Skeletal muscle satellite cell (primary cell): Measurements from ENCODE around the gene MT1F.
A peak's percentile ranks its signal among the peaks of the same experiment; 100 is the strongest.

Experiments
- H3K27me3 ChIP-seq: 2 replicates; pipeline ENCODE4 v1.7.0; 2013; ENCODE audit warnings: low read length; ENCODE audit not compliant: control insufficient read depth, insufficient read depth
- H3K36me3 ChIP-seq: 2 replicates; pipeline ENCODE4 v1.7.0; 2013; ENCODE audit warnings: mild to moderate bottlenecking, control low read depth, low read length; ENCODE audit not compliant: insufficient read depth
- H3K4me1 ChIP-seq: 2 replicates; pipeline ENCODE4 v1.7.0; 2013; ENCODE audit warnings: low read length; ENCODE audit not compliant: control insufficient read depth, insufficient read depth
- H3K4me2 ChIP-seq: 2 replicates; pipeline ENCODE4 v1.7.0; 2013; ENCODE audit warnings: mild to moderate bottlenecking, low read length
- H3K4me3 ChIP-seq: 2 replicates; pipeline ENCODE4 v1.7.0; 2013; ENCODE audit warnings: low read length
- H3K9ac ChIP-seq: 2 replicates; pipeline ENCODE4 v1.7.0; 2013; ENCODE audit warnings: mild to moderate bottlenecking, low read depth, low read length, moderate library complexity
- H3K9me3 ChIP-seq: replicated peaks from 2 replicates; pipeline ENCODE4 v1.7.0; 2013; ENCODE audit warnings: mild to moderate bottlenecking, control low read depth, low read length

MT1F gene

GRCh38 chr16:56636616-56637413 is 20.9 kb upstream of the MT1F start:
- Histone ChIP-seq H3K36me3 (no peaks in the 10 kb centered on the region), H3K4me1 (peaks cover 21% of the 10 kb centered on the region), H3K4me3 (no peak overlapping the region), H3K4me2 (no peak overlapping the region), H3K9me3 (no peaks in the 10 kb centered on the region), H3K9ac (no peak overlapping the region), H3K27me3 (peaks cover 10% of the 10 kb centered on the region)

GRCh38 chr16:56637814-56638750 is 19.7 kb upstream of the MT1F start, which contains the start of gene MT1A:
MT1A (plus strand) TSS chr16:56638666; CDS start chr16:56638739, 73 bp downstream.
- H3K9ac ChIP-seq, result peak within 1 kb of the TSS; percentile 61
- H3K4me2 ChIP-seq, result peak within 1 kb of the TSS; percentile 96
- no peaks in the 10 kb centered on the region for H3K9me3 ChIP-seq
- H3K36me3 ChIP-seq, result no peaks in the 10 kb centered on the region
- H3K4me3 ChIP-seq, result peak within 1 kb of the TSS; percentile 74
- peaks cover 17% of the 10 kb centered on the region for H3K4me1 ChIP-seq
- H3K27me3 ChIP-seq, result peaks cover 10% of the 10 kb centered on the region

GRCh38 chr16:56639045-56639444 is 18.7 kb upstream of the MT1F start:
- Histone ChIP-seq H3K36me3 (no peaks in the 10 kb centered on the region), H3K4me3 (no peak overlapping the region), H3K4me2 (peak overlapping the region; percentile 96), H3K27me3 (peaks cover 14% of the 10 kb centered on the region), H3K4me1 (peaks cover 20% of the 10 kb centered on the region), H3K9me3 (no peaks in the 10 kb centered on the region), H3K9ac (no peak overlapping the region)

- Histone ChIP-seq H3K36me3 (no peaks in the 10 kb centered on the region), H3K9ac (no peak overlapping the region), H3K9me3 (no peaks in the 10 kb centered on the region), H3K27me3 (peaks cover 21% of the 10 kb centered on the region), H3K4me1 (peaks cover 20% of the 10 kb centered on the region), H3K4me2 (no peak overlapping the region), H3K4me3 (no peak overlapping the region)
Observed at GRCh38 chr16:56640076-56640475, 17.7 kb upstream of the MT1F start.

GRCh38 chr16:56641166-56641565 is 16.6 kb upstream of the MT1F start:
- Histone ChIP-seq H3K27me3 (peaks cover 29% of the 10 kb centered on the region), H3K9ac (no peak overlapping the region), H3K9me3 (no peaks in the 10 kb centered on the region), H3K4me2 (no peak overlapping the region), H3K4me3 (no peak overlapping the region), H3K36me3 (no peaks in the 10 kb centered on the region), H3K4me1 (peaks cover 20% of the 10 kb centered on the region)

GRCh38 chr16:56643080-56643778 is 14.5 kb upstream of the MT1F start:
- peak overlapping the region; percentile 12 for H3K9ac ChIP-seq
- H3K9me3 ChIP-seq, result no peaks in the 10 kb centered on the region
- H3K4me1 ChIP-seq, result peaks cover 15% of the 10 kb centered on the region
- H3K4me2 ChIP-seq, result peak overlapping the region; percentile 78
- peaks cover 40% of the 10 kb centered on the region for H3K27me3 ChIP-seq
- H3K36me3 ChIP-seq, result no peaks in the 10 kb centered on the region
- H3K4me3 ChIP-seq, result peak overlapping the region; percentile 63

GRCh38 chr16:56643833-56644232 is 13.9 kb upstream of the MT1F start:
- H3K4me3 ChIP-seq, result peak overlapping the region; percentile 63
- H3K4me1 ChIP-seq, result peaks cover 11% of the 10 kb centered on the region
- no peak overlapping the region for H3K9ac ChIP-seq
- H3K36me3 ChIP-seq, result no peaks in the 10 kb centered on the region
- peak overlapping the region; percentile 78 for H3K4me2 ChIP-seq
- no peaks in the 10 kb centered on the region for H3K9me3 ChIP-seq
- peaks cover 46% of the 10 kb centered on the region for H3K27me3 ChIP-seq

GRCh38 chr16:56645311-56645710 is 12.4 kb upstream of the MT1F start:
- Histone ChIP-seq H3K27me3 (peaks cover 59% of the 10 kb centered on the region), H3K9me3 (no peaks in the 10 kb centered on the region), H3K9ac (no peak overlapping the region), H3K36me3 (no peaks in the 10 kb centered on the region), H3K4me1 (peaks cover 11% of the 10 kb centered on the region), H3K4me3 (no peak overlapping the region), H3K4me2 (no peak overlapping the region)

- Histone ChIP-seq H3K9ac (no peak overlapping the region), H3K4me2 (no peak overlapping the region), H3K36me3 (no peaks in the 10 kb centered on the region), H3K4me3 (no peak overlapping the region), H3K27me3 (peaks cover 62% of the 10 kb centered on the region), H3K9me3 (no peaks in the 10 kb centered on the region), H3K4me1 (peaks cover 11% of the 10 kb centered on the region)
Observed at GRCh38 chr16:56645838-56646237, 11.9 kb upstream of the MT1F start.

- Histone ChIP-seq H3K9me3 (no peaks in the 10 kb centered on the region), H3K4me1 (peaks cover 10% of the 10 kb centered on the region), H3K27me3 (peaks cover 78% of the 10 kb centered on the region), H3K4me2 (no peak overlapping the region), H3K4me3 (no peak overlapping the region), H3K9ac (no peak overlapping the region), H3K36me3 (no peaks in the 10 kb centered on the region)
Observed at GRCh38 chr16:56647641-56648431, 9.9 kb upstream of the MT1F start.
